Hepatocyte (in vitro differentiated cells): ENCODE results near the gene CLK3. TPM values are rescaled to one million over a fixed set of nuclear protein-coding genes. Genes with fewer than 3 reads are reported as not detected.

Experiments
- DNase-seq: peaks from one replicate; pipeline ENCODE4 v3.0.0-alpha.2; 2016; ENCODE audit warnings: low spot score
- H2AFZ ChIP-seq: fragments of 200-600 bp; sonication (generic); 2 replicates; pipeline ENCODE4 v1.6.0; 2016; ENCODE audit warnings: antibody characterized with exemption, mild to moderate bottlenecking
- H3K27ac ChIP-seq: fragments of 200-600 bp; sonication (generic); 2 replicates; pipeline ENCODE4 v1.5.1; 2016; ENCODE audit warnings: mild to moderate bottlenecking
- H3K27me3 ChIP-seq: fragments of 200-600 bp; sonication (generic); 2 replicates; pipeline ENCODE4 v1.6.1; 2016
- H3K36me3 ChIP-seq: fragments of 200-600 bp; sonication (generic); replicated peaks from 2 replicates; pipeline ENCODE4 v1.5.1; 2016; ENCODE audit warnings: low read depth; ENCODE audit not compliant: insufficient read depth
- H3K4me1 ChIP-seq: fragments of 200-600 bp; sonication (generic); 2 replicates; pipeline ENCODE4 v1.5.1; 2016; ENCODE audit warnings: mild to moderate bottlenecking, moderate library complexity; ENCODE audit not compliant: insufficient read depth
- H3K4me2 ChIP-seq: fragments of 200-600 bp; sonication (generic); 2 replicates; pipeline ENCODE4 v1.6.0; 2016
- H3K4me3 ChIP-seq: fragments of 200-600 bp; sonication (generic); 2 replicates; pipeline ENCODE4 v1.5.1; 2016; ENCODE audit warnings: mild to moderate bottlenecking
- H3K79me2 ChIP-seq: fragments of 200-600 bp; sonication (generic); 2 replicates; pipeline ENCODE4 v1.6.0; 2017; ENCODE audit warnings: mild to moderate bottlenecking
- H3K9me2 ChIP-seq: fragments of 200-600 bp; sonication (generic); replicated peaks from 2 replicates; pipeline ENCODE4 v1.6.0; 2017; ENCODE audit warnings: mild to moderate bottlenecking; ENCODE audit not compliant: insufficient read depth
- H3K9me3 ChIP-seq: fragments of 200-600 bp; sonication (generic); 2 replicates; pipeline ENCODE4 v1.5.1; 2016; ENCODE audit warnings: low read depth, mild to moderate bottlenecking
- H4K20me1 ChIP-seq: fragments of 200-600 bp; sonication (generic); 2 replicates; pipeline ENCODE4 v1.6.0; 2016; ENCODE audit warnings: mild to moderate bottlenecking; ENCODE audit not compliant: insufficient read depth, poor library complexity, severe bottlenecking
- EZH2 ChIP-seq: fragments of 200-600 bp; sonication (generic); IDR thresholded peaks from 2 replicates; pipeline ENCODE4 v1.6.1; 2016; ENCODE audit warnings: antibody characterized with exemption, mild to moderate bottlenecking, borderline replicate concordance
- EZH2phosphoT487 ChIP-seq: fragments of 200-600 bp; sonication (generic); IDR thresholded peaks from one replicate; pipeline ENCODE4 v1.6.1; 2018; ENCODE audit warnings: antibody characterized with exemption, mild to moderate bottlenecking, low read depth, moderate library complexity; ENCODE audit not compliant: unreplicated experiment, severe bottlenecking
- WGBS: methylation state at CpG from one replicate; pipeline ENCODE4 v1.1.6; 2016; ENCODE audit warnings: low lambda C conversion rate; ENCODE audit errors: missing lambda C conversion rate; 5-methylcytosine and 5-hydroxymethylcytosine counted together
- polyA plus RNA-seq: library from polyadenylated mRNA; unstranded; fragments of >200 nt; fragmentation: Nextera tagmentation; extraction: Ambion mirVana; gene quantifications from 2 replicates; pipeline ENCODE4 v1.2.1, GENCODE V29; 2016
- total RNA-seq: library from RNA; depleted of rRNA; stranded (reverse); fragments of >200 nt; gene quantifications from 2 replicates; pipeline ENCODE4 v1.2.3, GENCODE V29; 2014
- TF ChIP-seq, protein P1 (sequence below): fragments of 200-600 bp; sonication (generic); IDR thresholded peaks from 2 replicates; pipeline ENCODE4 v1.5.1; 2016; ENCODE audit warnings: antibody characterized with exemption, mild to moderate bottlenecking; ENCODE audit not compliant: poor library complexity

Gene CLK3
- total and polyA plus RNA-seq, 2 experiments from 2014 or later: 69.0 to 71.3 TPM

DNA sequence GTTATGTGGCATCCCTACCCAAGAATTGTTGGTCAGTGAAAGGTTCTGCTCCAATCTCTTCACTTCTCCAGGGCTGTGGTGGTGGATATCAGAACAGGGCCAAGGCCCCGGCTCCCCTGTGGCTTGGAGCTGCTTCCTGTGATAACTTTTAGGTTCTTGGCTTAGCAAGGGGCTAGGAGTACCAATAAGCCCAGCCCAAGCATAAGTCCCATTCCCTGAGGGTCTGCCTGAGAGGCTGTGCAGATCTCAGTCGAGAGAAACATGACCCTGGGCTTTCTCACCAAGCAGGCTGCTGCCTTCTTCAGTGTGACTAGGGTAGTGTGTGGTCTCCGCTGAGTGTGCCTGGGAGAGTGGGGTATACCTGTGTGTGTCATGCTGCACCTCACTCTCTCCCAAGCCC, 7.1 kb downstream of the CLK3 start:
- H3K9me2 ChIP-seq: no peaks in the 10 kb centered on the region
- no peak overlapping the region for H3K27ac ChIP-seq
- H2AFZ ChIP-seq: no peak overlapping the region
- TF ChIP-seq EZH2phosphoT487 (no peak), EZH2 (no peak)
- TF ChIP-seq, protein P1, sequence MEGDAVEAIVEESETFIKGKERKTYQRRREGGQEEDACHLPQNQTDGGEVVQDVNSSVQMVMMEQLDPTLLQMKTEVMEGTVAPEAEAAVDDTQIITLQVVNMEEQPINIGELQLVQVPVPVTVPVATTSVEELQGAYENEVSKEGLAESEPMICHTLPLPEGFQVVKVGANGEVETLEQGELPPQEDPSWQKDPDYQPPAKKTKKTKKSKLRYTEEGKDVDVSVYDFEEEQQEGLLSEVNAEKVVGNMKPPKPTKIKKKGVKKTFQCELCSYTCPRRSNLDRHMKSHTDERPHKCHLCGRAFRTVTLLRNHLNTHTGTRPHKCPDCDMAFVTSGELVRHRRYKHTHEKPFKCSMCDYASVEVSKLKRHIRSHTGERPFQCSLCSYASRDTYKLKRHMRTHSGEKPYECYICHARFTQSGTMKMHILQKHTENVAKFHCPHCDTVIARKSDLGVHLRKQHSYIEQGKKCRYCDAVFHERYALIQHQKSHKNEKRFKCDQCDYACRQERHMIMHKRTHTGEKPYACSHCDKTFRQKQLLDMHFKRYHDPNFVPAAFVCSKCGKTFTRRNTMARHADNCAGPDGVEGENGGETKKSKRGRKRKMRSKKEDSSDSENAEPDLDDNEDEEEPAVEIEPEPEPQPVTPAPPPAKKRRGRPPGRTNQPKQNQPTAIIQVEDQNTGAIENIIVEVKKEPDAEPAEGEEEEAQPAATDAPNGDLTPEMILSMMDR: no peak
- no peak overlapping the region for H3K4me2 ChIP-seq
- H3K36me3 ChIP-seq: no peaks in the 10 kb centered on the region
- no peaks in the 10 kb centered on the region for H3K9me3 ChIP-seq
- no peaks in the 10 kb centered on the region for H3K27me3 ChIP-seq
- H3K79me2 ChIP-seq: peaks cover 53% of the 10 kb centered on the region
- no peak overlapping the region for H3K4me3 ChIP-seq
- peaks cover 53% of the 10 kb centered on the region for H4K20me1 ChIP-seq
- no peak for DNase-seq
- peaks cover 3% of the 10 kb centered on the region for H3K4me1 ChIP-seq
- WGBS: 91% methylated on average over 3 of the region's 3 CpGs

DNA sequence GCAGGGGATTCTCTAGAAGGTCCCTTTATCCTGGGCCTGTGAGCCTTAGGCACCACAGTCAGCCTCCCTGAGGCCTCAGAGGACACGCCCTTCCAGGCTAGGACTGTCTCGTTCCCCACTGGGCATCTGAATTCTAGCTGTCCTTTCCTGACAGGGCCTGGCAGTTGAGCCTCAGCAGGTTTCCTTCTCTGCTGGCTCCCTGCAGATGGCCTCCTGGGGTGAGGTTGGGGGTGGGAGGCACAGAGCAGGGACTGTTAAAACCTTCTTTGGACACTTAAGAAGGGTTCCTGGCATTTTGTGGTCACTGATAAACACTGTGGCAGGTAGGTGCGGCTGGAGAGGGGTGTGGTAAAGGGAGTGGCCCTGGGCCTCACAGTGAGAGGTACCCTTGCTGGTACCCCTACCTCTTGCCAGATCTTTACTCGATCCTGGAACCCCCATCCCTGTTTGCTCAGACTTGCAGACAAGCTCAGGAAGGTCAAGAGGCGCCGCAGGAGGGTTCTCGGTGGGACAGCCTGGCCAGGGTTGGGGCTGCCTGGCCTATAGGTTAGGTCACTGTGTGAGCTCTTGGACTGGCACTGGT, 8.5 kb downstream of the CLK3 start:
- Histone ChIP-seq H3K4me1 (no peaks in the 10 kb centered on the region), H3K4me2 (no peak overlapping the region), H3K4me3 (no peak overlapping the region), H4K20me1 (peaks cover 40% of the 10 kb centered on the region), H3K79me2 (peaks cover 39% of the 10 kb centered on the region), H3K27me3 (no peaks in the 10 kb centered on the region), H2AFZ (no peak overlapping the region), H3K27ac (no peak overlapping the region), H3K9me2 (no peaks in the 10 kb centered on the region), H3K36me3 (no peaks in the 10 kb centered on the region), H3K9me3 (no peaks in the 10 kb centered on the region)
- WGBS: 94% methylated on average over 7 of the region's 7 CpGs
- TF ChIP-seq EZH2phosphoT487: no peak
- TF ChIP-seq EZH2: no peak
- TF ChIP-seq, protein P1: no peak
- DNase-seq: no peak

DNA sequence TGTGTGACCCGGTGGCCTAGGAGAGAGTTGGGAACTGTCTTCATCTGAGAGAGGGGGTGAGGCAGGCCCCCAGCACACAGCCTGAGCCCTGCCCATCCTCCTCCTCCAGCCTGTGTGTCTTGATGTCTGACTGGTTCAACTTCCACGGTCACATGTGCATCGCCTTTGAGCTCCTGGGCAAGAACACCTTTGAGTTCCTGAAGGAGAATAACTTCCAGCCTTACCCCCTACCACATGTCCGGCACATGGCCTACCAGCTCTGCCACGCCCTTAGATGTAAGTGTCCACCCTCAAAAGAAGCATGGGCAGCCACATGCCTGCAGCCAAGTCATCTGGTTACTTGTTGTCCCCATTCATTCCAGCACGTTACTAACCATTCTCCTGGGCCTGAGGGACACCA, 10.1 kb downstream of the CLK3 start:
- H3K36me3 ChIP-seq: no peaks in the 10 kb centered on the region
- no peaks in the 10 kb centered on the region for H3K27me3 ChIP-seq
- no peak for DNase-seq
- no peak overlapping the region for H2AFZ ChIP-seq
- no peak for TF ChIP-seq EZH2phosphoT487
- TF ChIP-seq, protein P1: no peak
- TF ChIP-seq EZH2: no peak
- H3K4me3 ChIP-seq: no peak overlapping the region
- H3K27ac ChIP-seq: no peak overlapping the region
- 93% methylated on average over 6 of the region's 6 CpGs for WGBS
- peaks cover 23% of the 10 kb centered on the region for H3K79me2 ChIP-seq
- H3K4me1 ChIP-seq: no peaks in the 10 kb centered on the region
- no peaks in the 10 kb centered on the region for H3K9me2 ChIP-seq
- no peaks in the 10 kb centered on the region for H3K9me3 ChIP-seq
- H4K20me1 ChIP-seq: peaks cover 24% of the 10 kb centered on the region
- H3K4me2 ChIP-seq: no peak overlapping the region

DNA sequence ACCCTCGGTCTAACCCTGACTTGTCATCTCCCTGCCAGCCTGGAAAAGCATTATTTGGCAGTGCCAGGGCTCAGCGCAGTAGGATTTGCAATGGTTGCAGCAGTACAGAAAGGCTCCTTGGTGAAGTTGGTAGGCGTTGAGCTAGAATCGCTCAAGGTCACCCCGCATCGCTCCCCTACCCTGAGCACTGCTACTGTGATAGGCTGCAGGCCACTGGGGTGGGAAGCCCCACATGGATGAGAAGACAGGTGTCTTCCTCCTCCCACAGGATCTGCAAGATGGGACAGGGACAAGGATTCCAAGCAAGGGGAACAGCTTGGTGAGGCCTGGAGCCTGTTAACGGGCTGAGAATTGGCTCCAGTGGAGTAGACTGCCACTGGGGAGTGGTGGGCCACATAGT, 10.7 kb downstream of the CLK3 start:
- no peaks in the 10 kb centered on the region for H3K9me3 ChIP-seq
- no peaks in the 10 kb centered on the region for H3K27me3 ChIP-seq
- no peaks in the 10 kb centered on the region for H3K36me3 ChIP-seq
- no peak overlapping the region for H2AFZ ChIP-seq
- H3K9me2 ChIP-seq: no peaks in the 10 kb centered on the region
- H3K27ac ChIP-seq: no peak overlapping the region
- peaks cover 17% of the 10 kb centered on the region for H3K79me2 ChIP-seq
- TF ChIP-seq, protein P1: no peak
- no peak for TF ChIP-seq EZH2phosphoT487
- no peak for TF ChIP-seq EZH2
- peaks cover 20% of the 10 kb centered on the region for H4K20me1 ChIP-seq
- WGBS: 94% methylated on average over 7 of the region's 7 CpGs
- H3K4me3 ChIP-seq: no peak overlapping the region
- DNase-seq: no peak
- H3K4me1 ChIP-seq: no peaks in the 10 kb centered on the region
- no peak overlapping the region for H3K4me2 ChIP-seq
